Muscle of leg (tissue), 11 donors: ENCODE measurements around the gene DPY19L2. TPM values are rescaled to one million over a fixed set of nuclear protein-coding genes. Genes with fewer than 3 reads are reported as not detected.
"Not testable (repeated sequence)": the region's sequence is repeated elsewhere in the genome, so short reads cannot be mapped to it uniquely, and the experiment has no call there.

ENCODE experiments used
- DNase-seq: peaks from one replicate; pipeline ENCODE4 v3.0.0; 2013
- H3K27ac ChIP-seq: one replicate; pipeline ENCODE4 v1.5.1; 2013; ENCODE audit warnings: mild to moderate bottlenecking, low read length, control low read depth
- H3K27me3 ChIP-seq: one replicate; pipeline ENCODE4 v1.6.1; 2013; ENCODE audit warnings: low read length; ENCODE audit not compliant: control insufficient read depth, insufficient read depth
- H3K36me3 ChIP-seq: one replicate; pipeline ENCODE4 v1.6.1; 2013; ENCODE audit warnings: low read length; ENCODE audit not compliant: control insufficient read depth, insufficient read depth
- H3K4me1 ChIP-seq: one replicate; pipeline ENCODE4 v1.6.1; 2013; ENCODE audit warnings: low read length; ENCODE audit not compliant: control insufficient read depth, insufficient read depth
- H3K4me3 ChIP-seq: one replicate; pipeline ENCODE4 v1.5.1; 2013; ENCODE audit warnings: low read length, control low read depth
- H3K9me3 ChIP-seq: replicated peaks from 2 replicates; pipeline ENCODE4 v1.6.1; 2013; ENCODE audit warnings: low read depth, low read length; ENCODE audit not compliant: control insufficient read depth
- WGBS: methylation state at CpG from one replicate; pipeline ENCODE4 v1.1.5; 2013; ENCODE audit warnings: missing lambda C conversion rate; ENCODE audit not compliant: insufficient coverage; 5-methylcytosine and 5-hydroxymethylcytosine counted together
- polyA plus RNA-seq, 8 donors: library from polyadenylated mRNA; unstranded; fragments of 120-200 nt; gene quantifications; one replicate each; pipeline versions ENCODE4 v1.2.1 to v1.2.3, GENCODE V29; 2013; ENCODE audit warnings: inconsistent platforms in 1 of 8, low replicate concordance in 1 of 8; ENCODE audit not compliant: insufficient read length in 8 of 8, insufficient read depth in 1 of 8
- total RNA-seq: library from RNA; stranded (reverse); fragments of 120-200 nt; gene quantifications from one replicate; pipeline ENCODE4 v1.2.4, GENCODE V29; 2013

DPY19L2 gene
- total and polyA plus RNA-seq, 9 donors = 4.6 to 11.8 (median 7.3) TPM

- WGBS = no CpG with 5 or more reads among the region's 5 CpGs
- H3K4me1 ChIP-seq, DNase-seq, H3K4me3 ChIP-seq, H3K9me3 ChIP-seq, H3K27ac ChIP-seq, H3K36me3 ChIP-seq, H3K27me3 ChIP-seq: not testable (repeated sequence)
These were observed 122.9 kb downstream of the DPY19L2 start for GRCh38 chr12:63545298-63545916.

- not testable (repeated sequence) for H3K9me3 ChIP-seq, H3K27me3 ChIP-seq, H3K4me1 ChIP-seq, H3K27ac ChIP-seq, DNase-seq, H3K36me3 ChIP-seq, H3K4me3 ChIP-seq
- no CpG with 5 or more reads among the region's 4 CpGs for WGBS
These were observed 129.6 kb downstream of the DPY19L2 start for GRCh38 chr12:63538656-63539055.

DNA sequence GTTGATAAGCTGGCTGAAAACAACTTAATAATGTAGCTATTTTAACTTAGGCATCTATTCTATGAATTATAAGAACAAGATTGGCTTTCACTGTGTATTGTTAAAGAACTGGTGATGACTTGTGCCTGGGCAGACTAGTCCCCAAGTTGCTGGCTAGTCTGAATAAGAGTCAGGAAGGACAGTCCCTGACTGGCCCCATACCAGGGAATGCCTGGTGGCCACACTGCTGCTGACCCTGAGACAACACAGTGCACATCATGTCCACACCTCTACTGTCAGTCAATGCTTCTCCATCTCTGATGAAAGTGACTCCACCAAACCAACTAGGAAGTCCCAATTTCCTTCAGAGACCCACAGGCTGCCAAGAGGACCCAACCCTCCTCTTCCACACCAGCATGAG lies 130.5 kb downstream of the DPY19L2 start:
- H3K27ac ChIP-seq, H3K36me3 ChIP-seq, H3K4me3 ChIP-seq, H3K9me3 ChIP-seq, DNase-seq, H3K27me3 ChIP-seq, H3K4me1 ChIP-seq: not testable (repeated sequence)

GRCh38 chr12:63529641-63530040 lies 138.7 kb downstream of the DPY19L2 start:
- H3K4me3 ChIP-seq, H3K27me3 ChIP-seq, DNase-seq, H3K4me1 ChIP-seq, H3K36me3 ChIP-seq, H3K27ac ChIP-seq, H3K9me3 ChIP-seq: not testable (repeated sequence)
- WGBS = no CpG with 5 or more reads among the region's 7 CpGs

DNA sequence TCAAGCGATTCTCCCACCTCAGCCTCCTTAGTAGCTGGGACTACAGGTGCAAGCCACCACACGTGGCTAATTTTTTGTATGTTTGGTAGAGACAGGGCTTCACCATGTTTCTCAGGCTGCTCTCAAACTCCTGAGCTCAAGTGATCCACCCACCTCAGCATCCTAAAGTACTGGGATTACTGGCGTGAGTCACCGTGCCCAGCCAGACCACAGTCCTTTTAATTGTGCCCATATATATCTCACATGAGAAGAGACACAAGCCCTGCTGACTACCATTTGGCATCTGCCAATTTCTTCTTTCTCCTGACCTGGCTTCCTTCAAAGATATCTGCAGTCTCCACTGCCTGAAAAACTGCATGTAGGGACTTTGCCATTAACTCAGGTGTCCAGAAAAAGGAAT lies 142.5 kb downstream of the DPY19L2 start:
- Histone ChIP-seq H3K36me3 (no peaks in the 10 kb centered on the region), H3K27ac (no peak overlapping the region), H3K27me3 (no peaks in the 10 kb centered on the region), H3K4me3 (no peak overlapping the region), H3K9me3 (no peaks in the 10 kb centered on the region), H3K4me1 (no peaks in the 10 kb centered on the region)
- no peak for DNase-seq
- WGBS = 91% methylated on average over 2 of the region's 4 CpGs

DNA sequence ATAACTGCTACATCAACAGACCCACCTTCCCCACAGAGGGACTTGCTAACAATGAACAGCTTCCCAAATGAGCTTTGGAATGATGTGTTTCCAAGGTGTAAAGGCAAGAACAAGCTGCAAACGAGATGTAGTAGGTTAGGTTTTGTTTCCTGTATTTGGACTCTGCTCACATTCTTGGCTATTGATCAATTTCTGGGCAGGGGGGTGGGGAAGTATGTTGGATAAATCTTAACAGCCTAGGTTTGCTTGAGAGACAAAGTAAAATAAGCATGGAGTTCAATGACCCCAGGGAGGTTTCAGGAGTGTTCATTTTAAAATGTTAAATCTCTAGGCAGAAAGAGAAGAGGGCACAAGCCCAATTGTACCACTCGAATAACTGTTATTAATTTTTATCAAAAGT lies 146.6 kb downstream of the DPY19L2 start:
- WGBS = 31% methylated on average over 1 of the region's 2 CpGs

More for the DNA sequence above, 146.6 kb downstream of the DPY19L2 start:
- no peaks in the 10 kb centered on the region for H3K36me3 ChIP-seq
- no peak for DNase-seq
- no peaks in the 10 kb centered on the region for H3K9me3 ChIP-seq
- H3K4me3 ChIP-seq = no peak overlapping the region
- no peaks in the 10 kb centered on the region for H3K4me1 ChIP-seq
- H3K27ac ChIP-seq = no peak overlapping the region
- H3K27me3 ChIP-seq = no peaks in the 10 kb centered on the region

Other genes with a start within 250 kb of the DPY19L2 start
- gene RXYLT1, start 111.4 kb upstream of the DPY19L2 start, total RNA-seq = 17.7 TPM
- gene RXYLT1, start 111.4 kb upstream of the DPY19L2 start, polyA plus RNA-seq = 10 to 100 TPM; 17.0 to 22.0 (median 18.7) TPM
- 4.8 TPM for gene SRGAP1, start 176.2 kb upstream of the DPY19L2 start, total RNA-seq
- 10 to 100 TPM in 1 of 8 donors, 1 to 10 TPM in 7; 4.7 to 10.5 (median 6.0) TPM for gene SRGAP1, start 176.2 kb upstream of the DPY19L2 start, polyA plus RNA-seq